HAP-1 (cell line): ENCODE data around the gene NFKBIZ.

Experiments used
- DNase-seq, 2 experiments: peaks; one replicate each; pipeline ENCODE4 v3.0.0-alpha.2; 2016 to 2020; ENCODE audit warnings: low spot score in 2 of 2
- H3K27me3 ChIP-seq: fragments of 250-450 bp; sonication (Bioruptor Pico); 2 replicates; pipeline ENCODE4 v1.5.1; 2020; ENCODE audit warnings: low read depth, mild to moderate bottlenecking, moderate library complexity
- H3K36me3 ChIP-seq: fragments of 250-450 bp; sonication (Bioruptor Pico); replicated peaks from 2 replicates; pipeline ENCODE4 v1.5.1; 2020; ENCODE audit warnings: mild to moderate bottlenecking
- H3K4me1 ChIP-seq: fragments of 250-450 bp; sonication (Bioruptor Pico); 2 replicates; pipeline ENCODE4 v1.5.1; 2020; ENCODE audit warnings: mild to moderate bottlenecking
- H3K4me3 ChIP-seq: fragments of 250-450 bp; sonication (Bioruptor Pico); 2 replicates; pipeline ENCODE4 v1.5.1; 2020; ENCODE audit warnings: mild to moderate bottlenecking, moderate library complexity
- H3K9me3 ChIP-seq: fragments of 250-450 bp; sonication (Bioruptor Pico); 2 replicates; pipeline ENCODE4 v1.5.1; 2020; ENCODE audit warnings: mild to moderate bottlenecking, moderate library complexity
- in situ Hi-C: fragments of 300-500 bp; cut with MboI; formaldehyde crosslinking; loops from 3 replicates; pipeline ENCODE4 v1.14.3; 2020; ENCODE audit warnings: low sequenced_read_pairs, inconsistent platforms, mixed read lengths

The NFKBIZ gene

GRCh38 chr3:101850246-101851051 lies 1.1 kb downstream of the NFKBIZ start:
- in situ Hi-C loops = no loop called here
- H3K4me1 ChIP-seq = peaks cover 11% of the 10 kb centered on the region
- DNase-seq = peak in 1 of 2 experiments; percentile 15
- peak overlapping the region; percentile 69 for H3K4me3 ChIP-seq
- H3K9me3 ChIP-seq = no peaks in the 10 kb centered on the region
- peaks cover 29% of the 10 kb centered on the region for H3K36me3 ChIP-seq
- H3K27me3 ChIP-seq = no peaks in the 10 kb centered on the region

- no peaks in the 10 kb centered on the region for H3K27me3 ChIP-seq
- H3K9me3 ChIP-seq = no peaks in the 10 kb centered on the region
- H3K4me3 ChIP-seq = peak overlapping the region; percentile 69
- H3K4me1 ChIP-seq = peaks cover 11% of the 10 kb centered on the region
- DNase-seq = no peak
- H3K36me3 ChIP-seq = peaks cover 33% of the 10 kb centered on the region
- in situ Hi-C loops = no loop called here
Observed at GRCh38 chr3:101851072-101851770, 1.9 kb downstream of the NFKBIZ start.

DNA sequence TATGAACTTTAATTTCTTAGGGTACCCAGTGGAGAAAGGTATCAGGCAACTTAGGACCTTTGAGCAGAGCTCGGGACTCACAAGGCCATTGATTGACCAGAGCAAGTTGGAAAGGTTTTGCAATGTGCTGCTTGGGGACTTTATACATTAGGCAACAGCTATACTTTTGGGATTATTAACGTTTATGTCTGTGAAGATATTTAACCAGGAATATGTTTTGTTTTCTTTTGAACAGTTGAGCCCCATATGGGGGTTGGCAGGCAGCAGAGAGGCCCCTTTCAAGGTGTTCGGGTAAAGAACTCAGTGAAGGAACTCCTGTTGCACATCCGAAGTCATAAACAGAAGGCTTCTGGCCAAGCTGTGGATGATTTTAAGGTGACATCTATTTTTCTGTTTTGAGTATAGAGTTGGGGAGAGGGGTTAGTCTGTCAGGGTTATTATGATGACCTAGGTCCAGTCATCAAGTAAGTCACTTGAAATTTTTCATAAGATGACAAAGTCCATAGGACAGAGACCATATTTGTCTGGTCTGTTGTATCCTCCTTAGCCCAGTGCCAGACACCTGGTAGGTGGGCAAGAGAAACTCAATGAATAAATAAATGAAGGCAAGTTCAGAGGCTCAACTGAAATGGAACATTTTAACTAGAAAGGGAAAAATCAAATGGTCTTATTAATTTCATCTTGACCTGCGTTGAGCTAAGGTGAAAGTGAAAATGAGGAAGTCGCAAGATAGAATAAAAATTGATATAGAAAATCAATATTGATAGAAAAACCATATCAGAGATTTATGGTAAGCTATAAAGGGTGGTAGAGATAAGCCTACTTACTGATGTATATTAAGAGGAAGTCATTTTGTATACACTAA lies 2.8 kb downstream of the NFKBIZ start:
- H3K36me3 ChIP-seq = peaks cover 37% of the 10 kb centered on the region
- H3K4me1 ChIP-seq = peaks cover 11% of the 10 kb centered on the region
- no peak overlapping the region for H3K4me3 ChIP-seq
- in situ Hi-C loops = no loop called here
- H3K9me3 ChIP-seq = no peaks in the 10 kb centered on the region
- no peak for DNase-seq
- no peaks in the 10 kb centered on the region for H3K27me3 ChIP-seq

- in situ Hi-C loops = no loop called here
- Histone ChIP-seq H3K4me1 (peaks cover 11% of the 10 kb centered on the region), H3K36me3 (peaks cover 48% of the 10 kb centered on the region), H3K4me3 (no peak overlapping the region), H3K27me3 (no peaks in the 10 kb centered on the region), H3K9me3 (no peaks in the 10 kb centered on the region)
- no peak for DNase-seq
Observed at GRCh38 chr3:101852983-101853840, 3.9 kb downstream of the NFKBIZ start.

- in situ Hi-C loops = no loop called here
- no peaks in the 10 kb centered on the region for H3K9me3 ChIP-seq
- H3K36me3 ChIP-seq = peaks cover 50% of the 10 kb centered on the region
- H3K4me3 ChIP-seq = no peak overlapping the region
- H3K4me1 ChIP-seq = peaks cover 7% of the 10 kb centered on the region
- H3K27me3 ChIP-seq = no peaks in the 10 kb centered on the region
- DNase-seq = no peak
Observed at GRCh38 chr3:101853982-101854381, 4.7 kb downstream of the NFKBIZ start.

GRCh38 chr3:101854608-101855304 lies 5.4 kb downstream of the NFKBIZ start:
- no peaks in the 10 kb centered on the region for H3K27me3 ChIP-seq
- no peaks in the 10 kb centered on the region for H3K9me3 ChIP-seq
- peaks cover 57% of the 10 kb centered on the region for H3K36me3 ChIP-seq
- no peak overlapping the region for H3K4me3 ChIP-seq
- in situ Hi-C loops = no loop called here
- DNase-seq = no peak
- peaks cover 7% of the 10 kb centered on the region for H3K4me1 ChIP-seq

DNA sequence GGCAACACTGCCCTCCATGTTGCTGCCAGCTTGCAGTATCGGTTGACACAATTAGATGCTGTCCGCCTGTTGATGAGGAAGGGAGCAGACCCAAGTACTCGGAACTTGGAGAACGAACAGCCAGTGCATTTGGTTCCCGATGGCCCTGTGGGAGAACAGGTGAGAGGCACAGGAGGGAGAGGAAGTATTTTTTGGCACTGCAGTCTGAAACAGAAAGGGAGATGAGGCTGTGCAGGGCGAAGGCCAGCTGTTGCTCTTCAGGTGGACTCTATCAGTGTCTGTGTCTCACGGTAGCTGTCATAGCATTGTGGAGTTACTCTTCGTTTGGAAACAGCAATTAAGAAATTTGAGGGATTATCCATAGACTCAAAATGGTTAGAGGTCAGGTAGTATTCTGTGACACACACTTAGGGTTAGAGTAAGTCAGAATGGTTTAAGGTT lies 8.0 kb downstream of the NFKBIZ start:
- in situ Hi-C loops = no loop called here
- no peak for DNase-seq
- Histone ChIP-seq H3K4me1 (no peaks in the 10 kb centered on the region), H3K36me3 (peaks cover 58% of the 10 kb centered on the region), H3K4me3 (no peak overlapping the region), H3K27me3 (no peaks in the 10 kb centered on the region), H3K9me3 (no peaks in the 10 kb centered on the region)

DNA sequence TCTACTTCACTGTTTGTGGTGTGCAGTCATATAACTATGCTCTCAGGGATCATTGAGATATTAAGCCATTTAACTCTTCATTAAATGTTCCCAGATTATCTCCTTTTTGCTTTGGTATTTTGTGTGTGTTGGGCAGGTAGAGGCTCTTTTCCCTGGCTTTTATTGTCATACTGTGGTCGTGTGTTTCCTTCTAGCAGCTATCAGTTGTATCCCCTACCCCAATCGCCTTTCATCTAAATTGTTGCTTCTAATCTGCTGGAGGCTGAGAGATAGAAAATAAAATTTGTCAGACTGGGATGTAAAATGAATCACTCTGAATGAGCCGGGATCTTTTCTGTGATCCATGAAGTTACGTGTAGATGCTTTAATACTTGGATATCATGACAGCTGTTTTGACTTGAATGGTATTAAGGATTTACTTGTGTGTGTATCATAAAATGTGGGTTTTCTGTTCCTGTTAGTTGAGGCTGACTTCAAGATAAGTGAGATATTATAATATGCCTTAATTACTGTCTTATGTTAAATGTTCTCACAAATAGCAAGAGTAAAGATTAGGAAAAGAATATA lies 9.2 kb downstream of the NFKBIZ start:
- no peaks in the 10 kb centered on the region for H3K9me3 ChIP-seq
- no peak overlapping the region for H3K4me3 ChIP-seq
- DNase-seq = no peak
- no peaks in the 10 kb centered on the region for H3K4me1 ChIP-seq
- H3K27me3 ChIP-seq = no peaks in the 10 kb centered on the region
- peaks cover 48% of the 10 kb centered on the region for H3K36me3 ChIP-seq
- in situ Hi-C loops = no loop called here

GRCh38 chr3:101859882-101860448 lies 10.7 kb downstream of the NFKBIZ start:
- Histone ChIP-seq H3K4me3 (no peak overlapping the region), H3K9me3 (no peaks in the 10 kb centered on the region), H3K4me1 (no peaks in the 10 kb centered on the region), H3K36me3 (peaks cover 34% of the 10 kb centered on the region), H3K27me3 (no peaks in the 10 kb centered on the region)
- in situ Hi-C loops = no loop called here
- no peak for DNase-seq

DNA sequence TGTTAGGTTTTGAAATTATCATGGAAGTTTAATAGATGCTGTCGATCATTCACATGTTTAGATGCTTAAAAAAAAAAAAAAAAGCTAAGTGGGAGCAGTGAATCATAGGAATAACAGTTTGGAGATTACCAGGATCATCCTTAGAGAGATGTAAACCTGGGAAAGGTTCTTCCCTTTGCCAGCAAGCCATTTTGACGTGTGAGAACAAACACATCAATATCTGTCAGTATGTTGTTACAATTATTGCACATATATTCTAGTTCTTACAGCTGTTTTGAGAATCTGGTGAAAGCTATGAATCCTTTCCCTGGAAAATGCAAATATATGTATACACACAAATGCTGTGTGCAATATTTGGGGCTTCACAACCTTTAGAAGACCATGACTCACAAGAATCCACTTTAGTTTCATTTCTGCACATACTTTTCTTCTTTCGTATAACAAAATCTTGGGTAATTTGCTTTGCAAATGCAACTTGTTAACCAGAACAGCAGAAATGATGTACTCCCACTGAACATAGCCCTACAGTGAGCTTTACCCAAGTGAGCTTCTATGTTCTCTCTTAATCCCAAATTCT lies 12.0 kb downstream of the NFKBIZ start:
- peaks cover 25% of the 10 kb centered on the region for H3K36me3 ChIP-seq
- no peak overlapping the region for H3K4me3 ChIP-seq
- H3K9me3 ChIP-seq = no peaks in the 10 kb centered on the region
- no peaks in the 10 kb centered on the region for H3K4me1 ChIP-seq
- in situ Hi-C loops = no loop called here
- H3K27me3 ChIP-seq = no peaks in the 10 kb centered on the region
- DNase-seq = no peak

DNA sequence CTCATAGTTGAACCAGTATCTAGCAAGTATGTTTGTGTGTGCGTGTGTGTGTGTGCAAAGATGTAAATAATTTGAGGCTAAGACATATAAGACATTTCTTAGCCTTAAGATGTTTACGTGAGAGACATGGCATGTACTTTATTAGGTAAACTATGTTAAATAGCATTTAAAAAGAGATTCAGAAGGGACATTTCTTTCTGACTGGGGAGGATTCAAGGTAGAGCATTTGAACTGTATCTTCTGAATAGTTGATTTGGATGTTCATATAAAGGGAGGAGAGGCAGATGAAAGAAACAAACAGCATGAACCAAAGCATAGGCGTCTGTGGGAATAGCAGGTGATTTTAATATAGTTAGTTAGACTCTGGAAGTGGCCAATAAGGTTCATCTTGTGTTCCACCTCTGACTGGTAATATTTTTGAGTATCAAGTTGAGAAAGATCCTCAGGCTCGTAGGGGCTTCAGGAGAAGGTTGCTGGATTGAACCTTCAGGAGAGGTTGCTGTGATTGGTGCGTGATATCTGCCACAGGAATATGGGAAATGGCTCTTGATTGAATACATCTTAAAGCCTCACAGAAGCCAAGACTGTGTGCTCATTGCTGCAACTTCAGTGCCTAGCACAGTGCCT lies 12.6 kb downstream of the NFKBIZ start:
- in situ Hi-C loops = no loop called here
- H3K4me1 ChIP-seq = no peaks in the 10 kb centered on the region

More for the DNA sequence above, 12.6 kb downstream of the NFKBIZ start:
- no peaks in the 10 kb centered on the region for H3K9me3 ChIP-seq
- H3K27me3 ChIP-seq = no peaks in the 10 kb centered on the region
- DNase-seq = no peak
- H3K4me3 ChIP-seq = no peak overlapping the region
- peaks cover 21% of the 10 kb centered on the region for H3K36me3 ChIP-seq
